SK-N-SH (cell line): ENCODE data around the gene RAB3GAP2. TPM values are rescaled to one million over a fixed set of nuclear protein-coding genes. Genes with fewer than 3 reads are reported as not detected.
"Not testable (repeated sequence)": the region's sequence is repeated elsewhere in the genome, so short reads cannot be mapped to it uniquely, and the experiment has no call there.

Source experiments
- CTCF ChIA-PET: fragments of 300-600, 350-600 bp; formaldehyde crosslinking; extraction: SDS; loops from one replicate; lab custom pipeline; 2021; lab: Yijun Ruan, JAX
- POLR2A ChIA-PET: fragments of 350-600 bp; sonication (Branson Sonifier 250); formaldehyde crosslinking; extraction: SDS; loops from one replicate; lab custom pipeline; 2020; ENCODE audit warnings: antibody characterized with exemption, inconsistent platforms; lab: Yijun Ruan, JAX
- DNase-seq: peaks from one replicate; pipeline ENCODE4 v3.0.0; 2012
- H2AFZ ChIP-seq: fragments of 200-600 bp; sonication (generic); 2 replicates; pipeline ENCODE4 v1.8.1; 2016; ENCODE audit warnings: antibody characterized with exemption, mild to moderate bottlenecking, low read depth
- H3F3A ChIP-seq: fragments of 200-600 bp; sonication (generic); replicated peaks from 2 replicates; pipeline ENCODE3; 2016; ENCODE audit warnings: antibody characterized with exemption, mild to moderate bottlenecking; ENCODE audit not compliant: insufficient read depth
- H3K27ac ChIP-seq, 2 experiments: fragments of 200-500 bp in 1 of 2; fragments of 200-600 bp in 1 of 2; sonication (Bioruptor generic) in 1 of 2; sonication (generic), shearing (Covaris generic) in 1 of 2; 2 replicates each; pipeline versions ENCODE4 v1.5.1 to v1.6.1; 2014 to 2016; ENCODE audit warnings: low read depth in 2 of 2, inconsistent platforms in 1 of 2, low read length in 1 of 2, mild to moderate bottlenecking in 1 of 2, mixed read lengths in 1 of 2
- H3K27me3 ChIP-seq: fragments of 200-600 bp; sonication (generic), shearing (Covaris generic); 2 replicates; pipeline ENCODE4 v1.6.1; 2016; ENCODE audit warnings: mixed run types; ENCODE audit not compliant: insufficient read depth
- H3K36me3 ChIP-seq, 2 experiments: fragments of 200-500 bp in 1 of 2; fragments of 200-600 bp in 1 of 2; sonication (Bioruptor generic) in 1 of 2; sonication (generic) in 1 of 2; replicated peaks in 1 of 2; 2 replicates each; pipeline versions ENCODE3 to v1.5.1; 2014 to 2016; ENCODE audit warnings: low read length in 1 of 2, mild to moderate bottlenecking in 1 of 2; ENCODE audit not compliant: insufficient read depth in 2 of 2, control insufficient read depth in 1 of 2
- H3K4me1 ChIP-seq, 2 experiments: fragments of 200-500 bp in 1 of 2; fragments of 200-600 bp in 1 of 2; sonication (Bioruptor generic) in 1 of 2; sonication (generic), shearing (Covaris generic) in 1 of 2; 2 replicates each; pipeline versions ENCODE4 v1.5.1 to v1.6.1; 2014 to 2016; ENCODE audit warnings: low read depth in 1 of 2, low read length in 1 of 2, mixed run types in 1 of 2; ENCODE audit not compliant: insufficient read depth in 2 of 2, control insufficient read depth in 1 of 2
- H3K4me2 ChIP-seq: fragments of 200-600 bp; sonication (generic), shearing (Covaris generic); 2 replicates; pipeline ENCODE4 v1.6.1; 2017; ENCODE audit warnings: mixed run types
- H3K4me3 ChIP-seq, 2 experiments: fragments of 200-500 bp in 1 of 2; fragments of 200-600 bp in 1 of 2; sonication (Bioruptor generic) in 1 of 2; sonication (generic), shearing (Covaris generic) in 1 of 2; 2 replicates each; pipeline versions ENCODE4 v1.5.1 to v1.8.1; 2014 to 2016; ENCODE audit warnings: low read depth in 2 of 2, inconsistent platforms in 1 of 2, low read length in 1 of 2, mild to moderate bottlenecking in 1 of 2, mixed read lengths in 1 of 2, moderate library complexity in 1 of 2
- H3K79me2 ChIP-seq: fragments of 200-600 bp; sonication (generic); 2 replicates; pipeline ENCODE4 v1.8.1; 2017; ENCODE audit warnings: mild to moderate bottlenecking; ENCODE audit not compliant: insufficient read depth
- H3K9ac ChIP-seq: fragments of 200-600 bp; sonication (generic); 2 replicates; pipeline ENCODE4 v1.6.1; 2017; ENCODE audit warnings: mixed run types
- H3K9me2 ChIP-seq: fragments of 200-600 bp; sonication (generic); 2 replicates; pipeline ENCODE4 v1.6.1; 2017; ENCODE audit warnings: mixed run types
- H3K9me3 ChIP-seq: fragments of 200-600 bp; sonication (generic); 2 replicates; pipeline ENCODE4 v1.6.1; 2017; ENCODE audit warnings: mixed run types, mild to moderate bottlenecking, moderate library complexity
- H4K20me1 ChIP-seq: fragments of 200-600 bp; sonication (generic); 2 replicates; pipeline ENCODE4 v1.6.1; 2017; ENCODE audit warnings: mild to moderate bottlenecking, mixed run types; ENCODE audit not compliant: insufficient read depth
- EP300 ChIP-seq, 2 experiments: IDR thresholded peaks; 2 replicates each; pipeline versions ENCODE4 v1.4.0 to v1.6.1; 2012; ENCODE audit warnings: borderline replicate concordance in 1 of 2, low read depth in 1 of 2, low read length in 1 of 2
- EZH2phosphoT487 ChIP-seq: fragments of 200-600 bp; sonication (generic); IDR thresholded peaks from 2 replicates; pipeline ENCODE4 v1.6.1; 2017; ENCODE audit warnings: low read depth, mixed run types, mild to moderate bottlenecking, antibody characterized with exemption, moderate library complexity, borderline replicate concordance
- FOXJ3 ChIP-seq: sonication (generic); formaldehyde crosslinking; IDR thresholded peaks from 2 replicates; pipeline ENCODE4 v1.5.1; 2020; ENCODE audit warnings: mild to moderate bottlenecking, missing genetic modification reagents
- FOXM1 ChIP-seq: IDR thresholded peaks from 2 replicates; pipeline ENCODE4 v1.4.0; 2012; ENCODE audit warnings: low read depth, mild to moderate bottlenecking
- GATA2 ChIP-seq: sonication (generic); formaldehyde crosslinking; IDR thresholded peaks from 2 replicates; pipeline ENCODE4 v1.5.0; 2020; ENCODE audit warnings: mild to moderate bottlenecking, missing genetic modification reagents
- MXI1 ChIP-seq: IDR thresholded peaks from 2 replicates; pipeline ENCODE4 v1.6.1; 2012; ENCODE audit warnings: mild to moderate bottlenecking, low read depth, low read length, improper control_type of control experiment
- NRF1 ChIP-seq: IDR thresholded peaks from 2 replicates; pipeline ENCODE4 v1.6.1; 2012; ENCODE audit warnings: low read depth, mild to moderate bottlenecking, low read length
- PBX3 ChIP-seq: IDR thresholded peaks from 2 replicates; pipeline ENCODE4; 2012
- POLR2AphosphoS5 ChIP-seq: IDR thresholded peaks from 2 replicates; pipeline ENCODE4 v1.6.1; 2012; ENCODE audit warnings: low read depth, low read length
- RCOR1 ChIP-seq: fragments of 150-350 bp; IDR thresholded peaks from 2 replicates; pipeline ENCODE4 v1.6.1; 2017; ENCODE audit warnings: antibody characterized with exemption, low read length
- REST ChIP-seq: IDR thresholded peaks from 2 replicates; pipeline ENCODE4 v1.6.1; 2012; ENCODE audit warnings: mild to moderate bottlenecking, low read depth, low read length, moderate library complexity
- SIN3A ChIP-seq: IDR thresholded peaks from 2 replicates; pipeline ENCODE4 v1.6.1; 2012; ENCODE audit warnings: low read depth, mild to moderate bottlenecking, low read length, moderate library complexity, borderline replicate concordance
- SMC3 ChIP-seq: IDR thresholded peaks from 2 replicates; pipeline ENCODE4 v1.6.1; 2012; ENCODE audit warnings: low read depth, low read length, improper control_type of control experiment
- TCF12 ChIP-seq: IDR thresholded peaks from 2 replicates; pipeline ENCODE4 v1.4.0; 2012
- TEAD4 ChIP-seq: IDR thresholded peaks from 2 replicates; pipeline ENCODE4 v1.4.0; 2012; ENCODE audit warnings: mild to moderate bottlenecking, borderline replicate concordance; ENCODE audit not compliant: insufficient read depth
- USF1 ChIP-seq: IDR thresholded peaks from 2 replicates; pipeline ENCODE4 v1.4.0; 2012; ENCODE audit warnings: low read depth, borderline replicate concordance
- USF2 ChIP-seq: fragments of 150-350 bp; IDR thresholded peaks from 2 replicates; pipeline ENCODE4 v1.6.1; 2017; ENCODE audit warnings: antibody characterized with exemption, low read length, low read depth, borderline replicate concordance
- ZBTB33 ChIP-seq: IDR thresholded peaks from 2 replicates; pipeline ENCODE4 v1.4.0; 2012; ENCODE audit warnings: low read depth, borderline replicate concordance
- WGBS: methylation state at CpG from one replicate; pipeline ENCODE4 v1.1.6; 2017; ENCODE audit warnings: low lambda C conversion rate; 5-methylcytosine and 5-hydroxymethylcytosine counted together
- polyA plus RNA-seq, 3 experiments: library from polyadenylated mRNA; depleted of rRNA; stranded (reverse); fragments of >200 nt; gene quantifications; 2 replicates each; pipeline ENCODE4 v1.2.3, GENCODE V29; 2012

Gene RAB3GAP2
- polyA plus RNA-seq, 1 of the 3 experiments (the other 2 are of a cell fraction): 9.3 TPM

- H3K79me2 ChIP-seq: peaks cover 66% of the 10 kb centered on the region
- H3K9me3 ChIP-seq: not testable (repeated sequence)
Observed at GRCh38 chr1:220245900-220246299, 26.4 kb downstream of the RAB3GAP2 start.

GRCh38 chr1:220243947-220244346, 28.3 kb downstream of the RAB3GAP2 start:
- H3K36me3 ChIP-seq: peaks cover 3 to 18% of the 10 kb centered on the region in 2 experiments
- H2AFZ ChIP-seq: no peak overlapping the region
- no peak overlapping the region for H3K27ac ChIP-seq
- 100% methylated on average over 2 of the region's 2 CpGs for WGBS
- H3K79me2 ChIP-seq: peaks cover 73% of the 10 kb centered on the region
- no peaks in the 10 kb centered on the region for H3K9me2 ChIP-seq
- H4K20me1 ChIP-seq: no peaks in the 10 kb centered on the region
- H3K9me3 ChIP-seq: no peaks in the 10 kb centered on the region
- H3K27me3 ChIP-seq: no peaks in the 10 kb centered on the region
- CTCF ChIA-PET: interaction anchor here (1.0 kb wide), 1 partner anchor 37 kb away, joined by 3 read pairs; no protein-coding TSS in a partner anchor
- peaks cover 15% of the 10 kb centered on the region for H3F3A ChIP-seq
- no peak overlapping the region for H3K4me3 ChIP-seq
- POLR2A ChIA-PET: no interaction called here
- H3K4me1 ChIP-seq: no peaks in the 10 kb centered on the region; a peak in 1 of 4 replicates
- no peak overlapping the region for H3K9ac ChIP-seq
- no peak overlapping the region for H3K4me2 ChIP-seq
- DNase-seq: no peak
- no peak for TF ChIP-seq MXI1
- TF ChIP-seq REST: no peak
- TF ChIP-seq PBX3: no peak
- TF ChIP-seq NRF1: no peak
- no peak for TF ChIP-seq TCF12
- no peak for TF ChIP-seq SMC3
- TF ChIP-seq TEAD4: no peak
- TF ChIP-seq EP300 (IDR thresholded peaks at IDR 0.05; ENCODE audit: borderline replicate concordance in 1 of 2, low read depth in 1 of 2, low read length in 1 of 2): no peak
- TF ChIP-seq RCOR1: no peak
- no peak for TF ChIP-seq EZH2phosphoT487
- TF ChIP-seq FOXJ3 (CRISPR knock-in tag): no peak
- TF ChIP-seq USF2: no peak
- TF ChIP-seq SIN3A: no peak
- TF ChIP-seq ZBTB33: no peak
- TF ChIP-seq POLR2AphosphoS5: no peak
- no peak for TF ChIP-seq USF1
- TF ChIP-seq FOXM1: no peak
- no peak for TF ChIP-seq GATA2

More at GRCh38 chr1:220245900-220246299, 26.4 kb downstream of the RAB3GAP2 start:
- peaks cover 0 to 36% of the 10 kb centered on the region in 2 experiments for H3K36me3 ChIP-seq
- DNase-seq, H3K9me2 ChIP-seq, H3K4me3 ChIP-seq, H3K27ac ChIP-seq, H3F3A ChIP-seq, H4K20me1 ChIP-seq, H3K27me3 ChIP-seq, H2AFZ ChIP-seq, H3K4me1 ChIP-seq, CTCF ChIA-PET, H3K9ac ChIP-seq, H3K4me2 ChIP-seq, POLR2A ChIA-PET: not testable (repeated sequence)
- 94% methylated on average over 6 of the region's 6 CpGs for WGBS
